Smooth muscle cell of the brain vasculature (primary cell): ENCODE data around the gene TCHH.

Source experiments
- DNase-seq: peaks from one replicate; pipeline ENCODE4 v3.0.0-alpha.2; 2012; ENCODE audit warnings: low read depth, low spot score

TCHH gene

DNA sequence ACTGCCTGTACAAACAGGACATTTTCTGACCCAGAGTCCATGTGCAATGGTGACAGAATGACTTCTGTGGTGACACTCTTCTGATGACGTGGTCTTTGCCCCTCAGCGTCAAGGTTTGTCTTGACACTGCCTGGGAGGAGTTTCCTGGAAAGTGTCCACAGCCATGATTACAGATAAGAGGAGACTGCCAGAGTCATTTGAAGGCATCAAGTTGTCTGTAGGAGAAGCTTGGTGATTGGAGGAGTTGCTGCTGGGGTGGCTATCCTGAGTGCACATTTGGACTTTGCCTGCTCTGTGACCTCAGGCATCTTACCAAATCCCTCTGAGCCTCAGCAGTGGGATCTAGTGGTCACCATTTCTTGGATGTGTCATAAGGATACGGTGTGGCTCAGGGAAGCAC is 44.1 kb downstream of the TCHH start:
- no peak for DNase-seq

DNA sequence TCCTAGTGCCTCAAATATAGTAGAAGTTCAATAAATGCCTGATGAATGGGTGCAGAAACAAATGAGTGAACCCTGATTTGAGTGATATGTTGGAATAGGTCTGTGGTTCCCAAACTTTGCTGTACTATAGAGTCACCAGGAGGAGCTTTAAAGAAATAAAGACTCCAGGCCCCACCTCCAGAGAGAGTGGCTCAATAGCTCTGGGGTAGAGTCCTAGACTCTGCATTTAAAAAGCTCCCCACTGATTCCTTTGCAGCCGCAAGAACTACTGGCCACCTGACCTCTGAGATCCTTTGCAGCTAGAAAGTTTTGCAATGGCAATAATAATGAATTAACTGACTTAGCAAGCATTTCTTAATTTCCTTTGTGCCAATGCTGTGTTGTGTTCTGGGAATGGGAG is 47.3 kb downstream of the TCHH start:
- no peak for DNase-seq

DNA sequence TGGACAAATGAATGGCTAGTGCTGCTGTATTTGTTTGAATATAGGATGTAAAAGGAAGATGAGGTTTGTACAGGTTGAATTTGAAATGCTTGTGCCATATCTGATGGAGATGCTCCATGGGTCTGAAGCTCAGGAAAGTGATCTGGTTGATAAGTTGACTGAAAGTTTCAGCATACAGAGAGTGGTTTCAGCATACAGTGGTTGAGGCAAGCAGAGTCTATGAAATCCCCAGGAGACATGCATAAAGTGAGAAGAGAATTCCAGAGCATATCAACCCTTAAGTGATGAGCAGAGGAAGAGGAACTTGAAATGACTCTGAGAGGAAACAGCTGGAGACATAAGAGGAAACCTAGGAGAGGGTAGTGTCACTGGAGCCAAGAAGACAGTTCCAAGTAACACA is 48.1 kb downstream of the TCHH start:
- no peak for DNase-seq

DNA sequence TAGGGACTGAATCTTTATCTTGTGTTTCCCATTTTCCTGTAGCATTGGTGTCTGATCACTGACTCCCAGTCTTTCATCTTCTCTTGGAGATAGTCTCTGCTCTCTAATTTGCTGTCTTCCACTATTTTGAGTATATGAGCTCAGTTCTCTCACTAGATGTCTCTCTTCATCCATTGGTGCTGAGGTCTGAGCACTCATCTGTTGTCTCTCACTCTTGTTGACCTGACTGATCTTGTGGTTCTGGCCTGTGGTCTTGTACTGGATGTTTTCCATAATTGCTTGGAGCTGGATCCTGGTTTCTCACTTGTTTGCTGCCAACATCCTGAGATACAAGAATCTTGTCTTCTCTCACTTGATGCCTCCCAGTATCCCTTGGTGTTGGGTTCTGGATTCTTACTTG is 53.3 kb downstream of the TCHH start:
- no peak for DNase-seq
